Heart right ventricle (tissue), 16 donors: ENCODE measurements around the gene TTC1. TPM values are rescaled to one million over a fixed set of nuclear protein-coding genes. Genes with fewer than 3 reads are reported as not detected.

Source experiments
- ATAC-seq, 8 donors: fragments of 200-7000 bp; cut with Tn5 transposase; one replicate each; pipeline ENCODE4 v1.9.1; 2020; ENCODE audit warnings: mild to moderate bottlenecking in 8 of 8, moderate library complexity in 8 of 8, moderate number of reproducible peaks in 1 of 8
- DNase-seq, 2 donors: peaks; one replicate each; pipeline ENCODE4 v3.0.0-alpha.2; 2020
- H3K27ac ChIP-seq, 10 donors: fragments of 200-600 bp; sonication (generic) in 2 of 10; one replicate each; pipeline versions ENCODE4 v1.5.0 to v1.8.0; 2020 to 2022; ENCODE audit warnings: mild to moderate bottlenecking in 3 of 10
- H3K27me3 ChIP-seq, 7 donors: fragments of 200-600 bp; one replicate each; pipeline ENCODE4 v1.8.0; 2021 to 2022; ENCODE audit warnings: mild to moderate bottlenecking in 2 of 7
- H3K36me3 ChIP-seq, 9 donors: fragments of 200-600 bp; sonication (generic) in 1 of 9; one replicate each; pipeline versions ENCODE4 v1.5.0 to v1.8.0; 2020 to 2022; ENCODE audit warnings: mild to moderate bottlenecking in 2 of 9
- H3K4me1 ChIP-seq, 9 donors: fragments of 200-600 bp; sonication (generic) in 1 of 9; one replicate each; pipeline versions ENCODE4 v1.5.0 to v1.8.0; 2020 to 2022; ENCODE audit warnings: mild to moderate bottlenecking in 4 of 9
- H3K4me3 ChIP-seq, 10 donors: fragments of 200-600 bp; sonication (generic) in 2 of 10; one replicate each; pipeline versions ENCODE4 v1.5.0 to v1.8.0; 2020 to 2022; ENCODE audit warnings: mild to moderate bottlenecking in 7 of 10, moderate library complexity in 2 of 10
- H3K9me3 ChIP-seq, 11 donors: fragments of 200-600 bp in 10 of 11; sonication (generic) in 2 of 11; one replicate each; pipeline versions ENCODE4 v1.5.0 to v1.8.0; 2013 to 2022; ENCODE audit warnings: mild to moderate bottlenecking in 2 of 11, control low read depth in 1 of 11, moderate library complexity in 1 of 11
- WGBS, 2 donors: extraction: QIAGEN DNeasy Blood & Tissue Kit; methylation state at CpG; one replicate each; pipeline ENCODE4 v1.1.7; 2013; ENCODE audit warnings: inconsistent platforms in 1 of 2; 5-methylcytosine and 5-hydroxymethylcytosine counted together
- intact Hi-C, 10 donors: fragments of 100-400 bp; cut with DNase I; formaldehyde crosslinking; loops; one replicate each; pipeline versions ENCODE4 v1.11.1 to v1.14.2; 2022
- polyA plus RNA-seq, 2 donors: library from polyadenylated mRNA; stranded (reverse); fragments of 200-250 nt; gene quantifications; one replicate each; pipeline ENCODE4 v1.2.3, GENCODE V29; 2013
- total RNA-seq, 10 donors: library from RNA; stranded (reverse); fragmentation: NEBNext Ultra II Directional in 3 of 10; extraction: Animal tissue kit (Norgen Biotek cat#: 25700) in 3 of 10; gene quantifications; one replicate each; pipeline versions ENCODE4 v1.2.1 to v1.2.4, GENCODE V29; 2021 to 2023
- TF ChIP-seq, protein P1 (sequence below), 9 donors: fragments of 200-600 bp; sonication (generic) in 2 of 9; IDR thresholded peaks; one replicate each; pipeline versions ENCODE4 v1.5.0 to v1.8.0; 2021 to 2022; ENCODE audit warnings: antibody characterized with exemption in 9 of 9, mild to moderate bottlenecking in 5 of 9, moderate library complexity in 1 of 9
- donor health status: Arrhythmogenic right ventricular cardiomyopathy.
- donor health status: ischemic (EF 13 %, LVEDD 7.1; RV severe dilation, severe dysfunction).
- donor health status: healthy with polysubstance abuse.
- donor health status: DM: no; HTN: yes; CAD: no.
- donor health status: DM: no; HTN: no; CAD: no.
- donor health status: ischemic (EF 25% LVEDD 6.9; RV normal size, moderate dysfunction).
- donor health status: ischemic (EF 25% LVEDD 5.7; RV mildly dilated, moderate dysfunction).
- donor health status: healthy.
- donor health status: DM: yes; HTN: yes; CAD: no.
- donor health status: Ischemic cardiomyopathy.
- donor health status: ischemic (EF 35%, LVEDD 5.7; RV mildly dilated, moderate dysfunction).
- donor health status: nonischemic (EF 11% LVEDD 7.7; RV severe dilation, severe dysfunction).
- donor health status: DM: yes; HTN: yes; CAD: no.
- donor health status: PGD.
- donor health status: ischemic (EF 29% LVEDD 5.4; RV normal size, mild dysfunction).
- donor health status: nonischemic (EF 23%, LVEDD 6.1; RV moderate dilation, normal function).

Gene TTC1
- total and polyA plus RNA-seq, 12 donors = 52.0 to 125 (median 82.3) TPM

DNA sequence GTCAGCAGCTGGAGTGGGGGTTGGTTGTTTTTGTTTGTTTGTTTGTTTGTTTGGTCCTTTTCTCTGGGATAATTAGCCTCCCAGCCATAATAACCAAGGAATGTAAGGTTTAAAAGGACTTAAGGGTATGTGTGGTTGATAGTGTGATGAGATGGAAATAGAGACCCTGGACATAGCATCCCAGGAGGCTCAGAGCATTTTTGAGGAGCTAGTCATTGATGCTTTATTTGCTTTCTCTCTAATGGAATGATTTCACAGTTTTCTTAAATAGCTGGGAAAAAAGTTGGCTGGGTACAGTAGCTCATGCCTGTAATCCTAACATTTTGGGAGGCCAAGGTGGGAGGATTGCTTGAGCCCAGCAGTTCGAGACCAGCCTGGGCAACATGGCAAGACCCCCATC, 45.1 kb downstream of the TTC1 start:
- DNase-seq (no peak), ATAC-seq (no peak)
- Histone ChIP-seq H3K4me3 (no peak overlapping the region), H3K9me3 (peaks cover 0 to 9% (median 0%) of the 10 kb centered on the region in 11 donors), H3K4me1 (no peaks in the 10 kb centered on the region), H3K27me3 (no peaks in the 10 kb centered on the region), H3K36me3 (peaks cover 0 to 100% (median 67%) of the 10 kb centered on the region in 9 donors), H3K27ac (no peak overlapping the region)
- TF ChIP-seq, protein P1, sequence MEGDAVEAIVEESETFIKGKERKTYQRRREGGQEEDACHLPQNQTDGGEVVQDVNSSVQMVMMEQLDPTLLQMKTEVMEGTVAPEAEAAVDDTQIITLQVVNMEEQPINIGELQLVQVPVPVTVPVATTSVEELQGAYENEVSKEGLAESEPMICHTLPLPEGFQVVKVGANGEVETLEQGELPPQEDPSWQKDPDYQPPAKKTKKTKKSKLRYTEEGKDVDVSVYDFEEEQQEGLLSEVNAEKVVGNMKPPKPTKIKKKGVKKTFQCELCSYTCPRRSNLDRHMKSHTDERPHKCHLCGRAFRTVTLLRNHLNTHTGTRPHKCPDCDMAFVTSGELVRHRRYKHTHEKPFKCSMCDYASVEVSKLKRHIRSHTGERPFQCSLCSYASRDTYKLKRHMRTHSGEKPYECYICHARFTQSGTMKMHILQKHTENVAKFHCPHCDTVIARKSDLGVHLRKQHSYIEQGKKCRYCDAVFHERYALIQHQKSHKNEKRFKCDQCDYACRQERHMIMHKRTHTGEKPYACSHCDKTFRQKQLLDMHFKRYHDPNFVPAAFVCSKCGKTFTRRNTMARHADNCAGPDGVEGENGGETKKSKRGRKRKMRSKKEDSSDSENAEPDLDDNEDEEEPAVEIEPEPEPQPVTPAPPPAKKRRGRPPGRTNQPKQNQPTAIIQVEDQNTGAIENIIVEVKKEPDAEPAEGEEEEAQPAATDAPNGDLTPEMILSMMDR (IDR thresholded peaks at IDR 0.05) = no peak
- intact Hi-C loops = no loop called here
- 98 to 100% methylated on average over 1 of the region's 1 CpG for WGBS, 2 donors

DNA sequence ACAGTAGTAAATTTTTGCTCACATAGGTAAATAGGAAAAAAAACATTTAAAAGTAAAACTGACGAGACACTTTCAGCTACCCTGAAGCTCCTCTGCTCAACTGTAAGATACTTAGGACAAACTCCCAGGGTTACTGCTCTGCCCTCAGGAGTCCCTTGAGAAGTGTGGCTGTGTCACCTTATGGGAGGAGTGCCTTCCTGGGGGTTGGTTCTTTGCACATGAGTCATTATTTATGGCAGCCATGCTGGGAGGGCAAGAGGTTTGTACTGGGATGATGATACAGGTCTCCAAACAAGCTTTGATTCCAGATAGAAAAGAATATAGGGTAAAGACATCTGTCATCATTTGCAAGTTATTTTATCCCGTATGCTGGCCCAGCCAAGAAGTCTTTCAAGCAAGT, 45.9 kb downstream of the TTC1 start:
- peaks cover 0 to 9% (median 0%) of the 10 kb centered on the region in 11 donors for H3K9me3 ChIP-seq
- TF ChIP-seq, protein P1 (IDR thresholded peaks at IDR 0.05) = no peak
- ATAC-seq = no peak
- no peaks in the 10 kb centered on the region for H3K27me3 ChIP-seq
- intact Hi-C loops = no loop called here
- H3K27ac ChIP-seq = no peak overlapping the region
- 94 to 95% methylated on average over 2 of the region's 2 CpGs for WGBS, 2 donors
- H3K4me1 ChIP-seq = no peaks in the 10 kb centered on the region
- peaks cover 0 to 100% (median 64%) of the 10 kb centered on the region in 9 donors for H3K36me3 ChIP-seq
- no peak overlapping the region for H3K4me3 ChIP-seq
- DNase-seq = no peak

DNA sequence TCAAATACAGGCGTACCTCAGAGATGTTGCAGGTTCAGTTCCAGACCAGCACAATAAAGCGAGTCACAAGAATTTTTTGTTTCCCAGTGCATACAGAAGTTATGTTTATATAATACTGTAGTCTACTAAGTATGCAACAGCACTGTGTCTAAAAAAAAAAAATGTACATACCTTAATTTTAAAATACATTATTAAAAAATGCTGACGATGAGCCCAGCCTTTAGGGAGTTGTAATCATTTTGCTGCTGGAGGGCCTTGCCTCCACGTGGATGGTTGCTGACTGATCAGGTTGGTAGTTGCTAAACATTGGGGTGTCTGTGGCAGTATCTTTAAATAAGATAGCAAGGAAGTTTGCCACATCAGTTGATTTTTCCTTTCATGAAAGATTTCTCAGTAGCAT, 48.3 kb downstream of the TTC1 start:
- Histone ChIP-seq H3K27me3 (no peaks in the 10 kb centered on the region), H3K27ac (no peak overlapping the region), H3K36me3 (peaks cover 0 to 100% (median 40%) of the 10 kb centered on the region in 9 donors), H3K9me3 (peaks cover 0 to 9% (median 0%) of the 10 kb centered on the region in 11 donors), H3K4me3 (no peak overlapping the region), H3K4me1 (peaks cover 0 to 6% (median 0%) of the 10 kb centered on the region in 9 donors)
- TF ChIP-seq, protein P1 (IDR thresholded peaks at IDR 0.05) = no peak
- DNase-seq (no peak), ATAC-seq (no peak)
- intact Hi-C loops = no loop called here
- WGBS, 2 donors = 93 to 97% methylated on average over 4 of the region's 4 CpGs

DNA sequence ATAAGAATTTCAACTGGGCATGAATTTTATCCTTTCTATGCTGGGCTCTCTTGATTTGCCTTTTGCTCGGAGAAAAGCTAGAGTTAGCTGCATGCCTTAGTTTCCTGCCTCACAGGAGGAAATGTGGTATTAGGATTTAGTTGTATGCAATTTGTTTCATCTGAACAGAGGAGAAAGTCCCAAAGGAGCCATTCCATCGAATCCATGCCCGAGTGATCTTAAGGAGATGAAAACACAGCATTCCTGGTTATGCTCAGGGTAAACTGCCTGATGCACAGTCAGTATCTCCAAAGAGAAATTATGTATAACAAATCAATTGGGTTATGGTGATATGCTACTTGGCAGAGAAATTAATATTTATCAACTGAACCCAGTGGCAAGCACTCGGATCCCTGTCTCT, 51.1 kb downstream of the TTC1 start:
- Histone ChIP-seq H3K9me3 (peaks cover 0 to 9% (median 0%) of the 10 kb centered on the region in 11 donors), H3K27ac (no peak overlapping the region), H3K36me3 (peaks cover 0 to 98% (median 28%) of the 10 kb centered on the region in 9 donors), H3K27me3 (no peaks in the 10 kb centered on the region), H3K4me1 (peaks cover 0 to 12% (median 3%) of the 10 kb centered on the region in 9 donors), H3K4me3 (no peak overlapping the region)
- WGBS, 2 donors = 76 to 82% methylated on average over 4 of the region's 4 CpGs
- intact Hi-C loops = no loop called here
- TF ChIP-seq, protein P1 (IDR thresholded peaks at IDR 0.05) = no peak
- no peak for ATAC-seq
- DNase-seq = no peak
